PFSK-1 (cell line): Measurements from ENCODE around the gene RASGRF2.

Source experiments
- FOXP2 ChIP-seq: optimal IDR thresholded peaks from 2 replicates; pipeline ENCODE3; 2011; ENCODE audit warnings: borderline replicate concordance, control low read depth, inconsistent platforms; ENCODE audit not compliant: insufficient read depth; ENCODE audit errors: extremely low read length, extremely low read depth
- POLR2AphosphoS5 ChIP-seq: IDR thresholded peaks from 2 replicates; pipeline ENCODE4 v1.6.1; 2012; ENCODE audit warnings: low read depth, mild to moderate bottlenecking, control low read depth, low read length, moderate library complexity
- SIN3A ChIP-seq: IDR thresholded peaks from 2 replicates; pipeline ENCODE4 v1.6.1; 2012; ENCODE audit warnings: mild to moderate bottlenecking, low read length, moderate library complexity, borderline replicate concordance; ENCODE audit not compliant: insufficient read depth
- TAF1 ChIP-seq: IDR thresholded peaks from 2 replicates; pipeline ENCODE4 v1.6.1; 2012; ENCODE audit warnings: low read length, control low read depth, borderline replicate concordance; ENCODE audit not compliant: insufficient read depth
- TF ChIP-seq, protein P1 (sequence below), 2 experiments: IDR thresholded peaks; 2 replicates each; pipeline versions ENCODE4 v1.6.1 to v1.8.0; 2011 to 2012; ENCODE audit warnings: low read depth in 2 of 2, low read length in 2 of 2, control low read depth in 1 of 2, inconsistent platforms in 1 of 2, mild to moderate bottlenecking in 1 of 2, moderate library complexity in 1 of 2; ENCODE audit not compliant: insufficient read depth in 1 of 2

GRCh38 chr5:81105261-81105877, 145.2 kb downstream of the RASGRF2 start:
- TF ChIP-seq, protein P1, sequence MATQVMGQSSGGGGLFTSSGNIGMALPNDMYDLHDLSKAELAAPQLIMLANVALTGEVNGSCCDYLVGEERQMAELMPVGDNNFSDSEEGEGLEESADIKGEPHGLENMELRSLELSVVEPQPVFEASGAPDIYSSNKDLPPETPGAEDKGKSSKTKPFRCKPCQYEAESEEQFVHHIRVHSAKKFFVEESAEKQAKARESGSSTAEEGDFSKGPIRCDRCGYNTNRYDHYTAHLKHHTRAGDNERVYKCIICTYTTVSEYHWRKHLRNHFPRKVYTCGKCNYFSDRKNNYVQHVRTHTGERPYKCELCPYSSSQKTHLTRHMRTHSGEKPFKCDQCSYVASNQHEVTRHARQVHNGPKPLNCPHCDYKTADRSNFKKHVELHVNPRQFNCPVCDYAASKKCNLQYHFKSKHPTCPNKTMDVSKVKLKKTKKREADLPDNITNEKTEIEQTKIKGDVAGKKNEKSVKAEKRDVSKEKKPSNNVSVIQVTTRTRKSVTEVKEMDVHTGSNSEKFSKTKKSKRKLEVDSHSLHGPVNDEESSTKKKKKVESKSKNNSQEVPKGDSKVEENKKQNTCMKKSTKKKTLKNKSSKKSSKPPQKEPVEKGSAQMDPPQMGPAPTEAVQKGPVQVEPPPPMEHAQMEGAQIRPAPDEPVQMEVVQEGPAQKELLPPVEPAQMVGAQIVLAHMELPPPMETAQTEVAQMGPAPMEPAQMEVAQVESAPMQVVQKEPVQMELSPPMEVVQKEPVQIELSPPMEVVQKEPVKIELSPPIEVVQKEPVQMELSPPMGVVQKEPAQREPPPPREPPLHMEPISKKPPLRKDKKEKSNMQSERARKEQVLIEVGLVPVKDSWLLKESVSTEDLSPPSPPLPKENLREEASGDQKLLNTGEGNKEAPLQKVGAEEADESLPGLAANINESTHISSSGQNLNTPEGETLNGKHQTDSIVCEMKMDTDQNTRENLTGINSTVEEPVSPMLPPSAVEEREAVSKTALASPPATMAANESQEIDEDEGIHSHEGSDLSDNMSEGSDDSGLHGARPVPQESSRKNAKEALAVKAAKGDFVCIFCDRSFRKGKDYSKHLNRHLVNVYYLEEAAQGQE (IDR thresholded peaks at IDR 0.05; ENCODE audit: insufficient read depth in 1 of 2, low read depth in 2 of 2, low read length in 2 of 2): no peak
- TF ChIP-seq POLR2AphosphoS5 (no peak), TAF1 (no peak), SIN3A (no peak), FOXP2 (no peak)
